Lower leg skin (tissue), 3 donors: ENCODE results near the gene POT1.

ENCODE experiments used
- POLR2A ChIP-seq, 2 donors: fragments of 450-650 bp; IDR thresholded peaks; one replicate each; pipeline ENCODE4 v1.6.1; 2016 to 2017; ENCODE audit warnings: antibody characterized with exemption in 2 of 2, mild to moderate bottlenecking in 1 of 2, moderate library complexity in 1 of 2
- TF ChIP-seq, protein P1 (sequence below), 3 donors: fragments of 450-650 bp; IDR thresholded peaks; one replicate each; pipeline ENCODE4 v1.5.1; 2016; ENCODE audit warnings: antibody characterized with exemption in 3 of 3, mild to moderate bottlenecking in 3 of 3, moderate library complexity in 2 of 3

DNA sequence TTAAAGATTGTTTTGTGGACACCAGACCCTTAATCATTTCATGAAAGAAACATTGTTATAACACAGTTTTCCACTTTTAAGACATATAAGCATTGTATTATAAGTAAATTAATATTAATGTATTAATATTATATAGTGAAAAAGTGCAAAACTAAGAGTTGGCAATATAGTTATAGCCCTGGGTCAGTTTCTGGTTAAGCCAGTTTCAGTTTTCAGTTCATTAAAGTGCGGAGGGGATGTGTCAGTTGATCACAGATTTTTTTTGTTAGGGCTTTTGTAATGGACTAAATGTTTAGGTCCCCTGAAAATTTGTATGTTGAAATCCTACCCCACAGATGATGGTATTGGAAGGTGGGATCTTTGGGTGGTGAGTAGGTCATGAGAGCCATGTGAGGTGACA is 118.3 kb downstream of the POT1 start:
- TF ChIP-seq, protein P1, sequence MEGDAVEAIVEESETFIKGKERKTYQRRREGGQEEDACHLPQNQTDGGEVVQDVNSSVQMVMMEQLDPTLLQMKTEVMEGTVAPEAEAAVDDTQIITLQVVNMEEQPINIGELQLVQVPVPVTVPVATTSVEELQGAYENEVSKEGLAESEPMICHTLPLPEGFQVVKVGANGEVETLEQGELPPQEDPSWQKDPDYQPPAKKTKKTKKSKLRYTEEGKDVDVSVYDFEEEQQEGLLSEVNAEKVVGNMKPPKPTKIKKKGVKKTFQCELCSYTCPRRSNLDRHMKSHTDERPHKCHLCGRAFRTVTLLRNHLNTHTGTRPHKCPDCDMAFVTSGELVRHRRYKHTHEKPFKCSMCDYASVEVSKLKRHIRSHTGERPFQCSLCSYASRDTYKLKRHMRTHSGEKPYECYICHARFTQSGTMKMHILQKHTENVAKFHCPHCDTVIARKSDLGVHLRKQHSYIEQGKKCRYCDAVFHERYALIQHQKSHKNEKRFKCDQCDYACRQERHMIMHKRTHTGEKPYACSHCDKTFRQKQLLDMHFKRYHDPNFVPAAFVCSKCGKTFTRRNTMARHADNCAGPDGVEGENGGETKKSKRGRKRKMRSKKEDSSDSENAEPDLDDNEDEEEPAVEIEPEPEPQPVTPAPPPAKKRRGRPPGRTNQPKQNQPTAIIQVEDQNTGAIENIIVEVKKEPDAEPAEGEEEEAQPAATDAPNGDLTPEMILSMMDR (IDR thresholded peaks at IDR 0.05), result no peak
- no peak for TF ChIP-seq POLR2A (IDR thresholded peaks at IDR 0.05)
